Measurements from ENCODE around the gene PPFIA4.

- TF ChIP-seq, protein P1, sequence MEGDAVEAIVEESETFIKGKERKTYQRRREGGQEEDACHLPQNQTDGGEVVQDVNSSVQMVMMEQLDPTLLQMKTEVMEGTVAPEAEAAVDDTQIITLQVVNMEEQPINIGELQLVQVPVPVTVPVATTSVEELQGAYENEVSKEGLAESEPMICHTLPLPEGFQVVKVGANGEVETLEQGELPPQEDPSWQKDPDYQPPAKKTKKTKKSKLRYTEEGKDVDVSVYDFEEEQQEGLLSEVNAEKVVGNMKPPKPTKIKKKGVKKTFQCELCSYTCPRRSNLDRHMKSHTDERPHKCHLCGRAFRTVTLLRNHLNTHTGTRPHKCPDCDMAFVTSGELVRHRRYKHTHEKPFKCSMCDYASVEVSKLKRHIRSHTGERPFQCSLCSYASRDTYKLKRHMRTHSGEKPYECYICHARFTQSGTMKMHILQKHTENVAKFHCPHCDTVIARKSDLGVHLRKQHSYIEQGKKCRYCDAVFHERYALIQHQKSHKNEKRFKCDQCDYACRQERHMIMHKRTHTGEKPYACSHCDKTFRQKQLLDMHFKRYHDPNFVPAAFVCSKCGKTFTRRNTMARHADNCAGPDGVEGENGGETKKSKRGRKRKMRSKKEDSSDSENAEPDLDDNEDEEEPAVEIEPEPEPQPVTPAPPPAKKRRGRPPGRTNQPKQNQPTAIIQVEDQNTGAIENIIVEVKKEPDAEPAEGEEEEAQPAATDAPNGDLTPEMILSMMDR (IDR thresholded peaks at IDR 0.05), result no peak
- TF ChIP-seq POLR2A (IDR thresholded peaks at IDR 0.05) (no peak), EP300 (IDR thresholded peaks at IDR 0.05) (no peak)
These were observed 35.2 kb upstream of the PPFIA4 start for GRCh38 chr1:202991112-202991511.
